Loucy (cell line): ENCODE data around the gene PDE4D.

ENCODE experiments used
- H2AFZ ChIP-seq: fragments of 200-600 bp; sonication (generic); 2 replicates; pipeline ENCODE4 v1.6.0; 2016; ENCODE audit warnings: antibody characterized with exemption, mild to moderate bottlenecking, low read length, moderate library complexity
- H3F3A ChIP-seq: fragments of 200-600 bp; 2 replicates; pipeline ENCODE4 v1.6.0; 2016; ENCODE audit warnings: antibody characterized with exemption, low read depth, mild to moderate bottlenecking
- H3K27me3 ChIP-seq: fragments of 200-600 bp; sonication (generic); 2 replicates; pipeline ENCODE4 v1.6.1; 2014; ENCODE audit warnings: low read length, mild to moderate bottlenecking; ENCODE audit not compliant: insufficient read depth, poor library complexity, severe bottlenecking
- H3K36me3 ChIP-seq: fragments of 200-600 bp; sonication (generic); 2 replicates; pipeline ENCODE4 v1.6.1; 2016; ENCODE audit warnings: low read length; ENCODE audit not compliant: insufficient read depth
- H3K4me1 ChIP-seq: fragments of 200-600 bp; sonication (generic); 2 replicates; pipeline ENCODE4 v1.5.1; 2014; ENCODE audit warnings: low read length, mild to moderate bottlenecking; ENCODE audit not compliant: insufficient read depth, poor library complexity, severe bottlenecking
- H3K4me2 ChIP-seq: fragments of 200-600 bp; sonication (generic); 2 replicates; pipeline ENCODE4 v1.6.0; 2014; ENCODE audit warnings: antibody characterized with exemption, low read length, low read depth, mild to moderate bottlenecking; ENCODE audit not compliant: poor library complexity, severe bottlenecking
- H3K4me3 ChIP-seq: fragments of 200-600 bp; sonication (generic); 2 replicates; pipeline ENCODE4 v1.5.1; 2014; ENCODE audit warnings: low read length, mild to moderate bottlenecking, mixed read lengths; ENCODE audit not compliant: poor library complexity, severe bottlenecking
- H3K79me2 ChIP-seq: fragments of 200-600 bp; sonication (generic); 2 replicates; pipeline ENCODE4 v1.6.1; 2014; ENCODE audit warnings: low read length; ENCODE audit not compliant: insufficient read depth
- H3K9ac ChIP-seq: fragments of 200-600 bp; sonication (generic); 2 replicates; pipeline ENCODE4 v1.6.0; 2014; ENCODE audit warnings: mild to moderate bottlenecking, low read depth, low read length, moderate library complexity; ENCODE audit not compliant: poor library complexity, severe bottlenecking
- H3K9me2 ChIP-seq: fragments of 200-600 bp; sonication (generic); replicated peaks from 2 replicates; pipeline ENCODE4 v1.6.1; 2016; ENCODE audit warnings: low read depth, low read length, mixed read lengths
- H3K9me3 ChIP-seq: fragments of 200-600 bp; sonication (generic); 2 replicates; pipeline ENCODE4 v1.6.1; 2014; ENCODE audit warnings: mild to moderate bottlenecking, antibody characterized with exemption, low read length, low read depth; ENCODE audit not compliant: insufficient read depth
- H4K20me1 ChIP-seq: fragments of 200-600 bp; sonication (generic); 2 replicates; pipeline ENCODE4 v1.6.0; 2014; ENCODE audit warnings: antibody characterized with exemption, low read length, mild to moderate bottlenecking; ENCODE audit not compliant: insufficient read depth, poor library complexity, severe bottlenecking
- CTCF ChIP-seq: fragments of 200-600 bp; sonication (generic); conservative IDR thresholded peaks from 2 replicates; pipeline ENCODE4 v1.5.1; 2014; ENCODE audit warnings: mild to moderate bottlenecking, antibody characterized with exemption, low read length
- EZH2phosphoT487 ChIP-seq: fragments of 200-600 bp; IDR thresholded peaks from 2 replicates; pipeline ENCODE4 v1.6.1; 2018; ENCODE audit warnings: antibody characterized with exemption, mild to moderate bottlenecking, moderate library complexity, borderline replicate concordance

Gene PDE4D

GRCh38 chr5:59847586-59847985 lies 45.9 kb downstream of the PDE4D start:
- Histone ChIP-seq H3K9ac (no peak overlapping the region), H3K36me3 (no peaks in the 10 kb centered on the region), H3K79me2 (no peaks in the 10 kb centered on the region), H3F3A (no peaks in the 10 kb centered on the region), H3K9me3 (no peaks in the 10 kb centered on the region), H3K9me2 (no peaks in the 10 kb centered on the region), H3K27me3 (no peaks in the 10 kb centered on the region), H3K4me2 (no peak overlapping the region), H4K20me1 (no peaks in the 10 kb centered on the region), H3K4me3 (no peak overlapping the region), H3K4me1 (no peaks in the 10 kb centered on the region), H2AFZ (no peak overlapping the region)
- TF ChIP-seq CTCF, result no peak

DNA sequence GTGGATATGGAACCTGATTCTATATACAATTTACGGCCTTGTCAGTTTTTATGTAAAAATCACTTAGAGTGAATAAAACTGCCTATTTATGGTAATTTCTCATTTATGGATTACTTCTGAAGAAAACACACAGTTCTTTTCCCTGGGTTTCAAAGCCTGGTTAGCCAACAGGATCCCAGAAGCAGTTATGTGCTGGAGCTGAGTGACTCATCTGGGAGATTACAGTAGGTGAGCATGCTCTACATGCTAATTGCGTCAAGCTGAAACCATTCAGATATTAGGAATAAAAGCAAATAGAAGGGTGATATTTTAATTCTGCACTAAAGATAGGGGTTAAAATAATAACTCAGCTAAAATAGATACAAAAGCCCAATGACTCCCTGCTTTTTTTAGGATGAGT lies 47.8 kb downstream of the PDE4D start:
- Histone ChIP-seq H4K20me1 (no peaks in the 10 kb centered on the region), H2AFZ (no peak overlapping the region), H3K36me3 (no peaks in the 10 kb centered on the region), H3K9ac (no peak overlapping the region), H3F3A (no peaks in the 10 kb centered on the region), H3K4me2 (no peak overlapping the region), H3K9me3 (no peaks in the 10 kb centered on the region), H3K9me2 (no peaks in the 10 kb centered on the region), H3K4me1 (no peaks in the 10 kb centered on the region), H3K79me2 (no peaks in the 10 kb centered on the region), H3K27me3 (no peaks in the 10 kb centered on the region), H3K4me3 (no peak overlapping the region)
- TF ChIP-seq CTCF (no peak), EZH2phosphoT487 (no peak)

GRCh38 chr5:59843511-59844213 lies 49.9 kb downstream of the PDE4D start:
- Histone ChIP-seq H3F3A (no peaks in the 10 kb centered on the region), H3K4me1 (no peaks in the 10 kb centered on the region), H3K27me3 (no peaks in the 10 kb centered on the region), H3K4me2 (no peak overlapping the region), H3K9me3 (no peaks in the 10 kb centered on the region), H3K9me2 (no peaks in the 10 kb centered on the region), H3K9ac (no peak overlapping the region), H3K36me3 (no peaks in the 10 kb centered on the region), H4K20me1 (no peaks in the 10 kb centered on the region), H3K79me2 (no peaks in the 10 kb centered on the region), H3K4me3 (no peak overlapping the region), H2AFZ (no peak overlapping the region)
- TF ChIP-seq EZH2phosphoT487 (no peak), CTCF (no peak)
